Left ventricle myocardium inferior (tissue), 1 donor: Measurements from ENCODE around the gene SUPT20H. TPM values are rescaled to one million over a fixed set of nuclear protein-coding genes. Genes with fewer than 3 reads are reported as not detected.

Source experiments
- DNase-seq: peaks from one replicate; pipeline ENCODE4 v3.0.0-alpha.2; 2020
- H3K27ac ChIP-seq: fragments of 200-600 bp; replicated peaks from 2 replicates; pipeline ENCODE4 v1.8.0; 2021
- H3K27me3 ChIP-seq: fragments of 200-600 bp; 2 replicates; pipeline ENCODE4 v1.8.0; 2021; ENCODE audit warnings: low read depth
- H3K36me3 ChIP-seq: fragments of 200-600 bp; 2 replicates; pipeline ENCODE4 v1.8.0; 2021
- H3K4me1 ChIP-seq: fragments of 200-600 bp; 2 replicates; pipeline ENCODE4 v1.8.0; 2021
- H3K4me3 ChIP-seq: fragments of 200-600 bp; 2 replicates; pipeline ENCODE4 v1.8.0; 2021; ENCODE audit warnings: mild to moderate bottlenecking, moderate library complexity
- H3K9me3 ChIP-seq: fragments of 200-600 bp; replicated peaks from 2 replicates; pipeline ENCODE4 v1.8.0; 2021
- CTCF ChIP-seq: fragments of 200-600 bp; IDR thresholded peaks from 2 replicates; pipeline ENCODE4 v1.8.0; 2021; ENCODE audit warnings: antibody characterized with exemption, mild to moderate bottlenecking, borderline replicate concordance
- intact Hi-C: fragments of 100-400 bp; cut with micrococcal nuclease; formaldehyde crosslinking; loops from one replicate; pipeline ENCODE4 v1.11.0; 2022
- total RNA-seq: library from RNA; stranded (reverse); fragmentation: NEBNext Ultra II Directional; extraction: Animal tissue kit (Norgen Biotek cat#: 25700); gene quantifications from one replicate; pipeline ENCODE4 v1.2.1, GENCODE V29; 2021
- donor health status: DM: no; HTN: yes; CAD: no; lungs with severe emphysema.

The SUPT20H gene
- total RNA-seq, 1 donor from 2014 or later, result 27.5 TPM

GRCh38 chr13:37094840-37095239 is 35.4 kb upstream of the SUPT20H start:
- no peaks in the 10 kb centered on the region for H3K9me3 ChIP-seq
- DNase-seq, result no peak
- no peaks in the 10 kb centered on the region for H3K36me3 ChIP-seq
- no peak overlapping the region for H3K4me3 ChIP-seq
- TF ChIP-seq CTCF, result no peak
- no peaks in the 10 kb centered on the region for H3K27me3 ChIP-seq
- H3K4me1 ChIP-seq, result no peaks in the 10 kb centered on the region
- intact Hi-C loops, result no loop called here
- no peak overlapping the region for H3K27ac ChIP-seq

GRCh38 chr13:37094099-37094498 is 34.6 kb upstream of the SUPT20H start:
- no peak for DNase-seq
- Histone ChIP-seq H3K36me3 (no peaks in the 10 kb centered on the region), H3K4me1 (no peaks in the 10 kb centered on the region), H3K27me3 (no peaks in the 10 kb centered on the region), H3K9me3 (no peaks in the 10 kb centered on the region), H3K4me3 (no peak overlapping the region), H3K27ac (no peak overlapping the region)
- intact Hi-C loops, result no loop called here
- TF ChIP-seq CTCF, result no peak

- DNase-seq, result no peak
- no peak for TF ChIP-seq CTCF
- no peaks in the 10 kb centered on the region for H3K36me3 ChIP-seq
- intact Hi-C loops, result no loop called here
- H3K27me3 ChIP-seq, result peaks cover 5% of the 10 kb centered on the region
- no peak overlapping the region for H3K4me3 ChIP-seq
- H3K4me1 ChIP-seq, result no peaks in the 10 kb centered on the region
- H3K27ac ChIP-seq, result no peak overlapping the region
- H3K9me3 ChIP-seq, result no peaks in the 10 kb centered on the region
Measured at GRCh38 chr13:37091835-37092234, 32.3 kb upstream of the SUPT20H start.

GRCh38 chr13:37090912-37091311 is 31.4 kb upstream of the SUPT20H start:
- DNase-seq, result no peak
- no peak overlapping the region for H3K4me3 ChIP-seq
- H3K9me3 ChIP-seq, result no peaks in the 10 kb centered on the region
- H3K4me1 ChIP-seq, result no peaks in the 10 kb centered on the region
- H3K27ac ChIP-seq, result no peak overlapping the region
- intact Hi-C loops, result no loop called here
- TF ChIP-seq CTCF, result no peak
- H3K36me3 ChIP-seq, result no peaks in the 10 kb centered on the region
- H3K27me3 ChIP-seq, result peaks cover 5% of the 10 kb centered on the region

- H3K36me3 ChIP-seq, result no peaks in the 10 kb centered on the region
- DNase-seq, result no peak
- intact Hi-C loops, result no loop called here
- H3K4me3 ChIP-seq, result no peak overlapping the region
- TF ChIP-seq CTCF, result no peak
- H3K9me3 ChIP-seq, result no peaks in the 10 kb centered on the region
- no peaks in the 10 kb centered on the region for H3K4me1 ChIP-seq
- H3K27ac ChIP-seq, result no peak overlapping the region
- peaks cover 5% of the 10 kb centered on the region for H3K27me3 ChIP-seq
Measured at GRCh38 chr13:37089495-37089894, 30.0 kb upstream of the SUPT20H start.

- TF ChIP-seq CTCF, result no peak
- Histone ChIP-seq H3K27ac (no peak overlapping the region), H3K27me3 (peaks cover 5% of the 10 kb centered on the region), H3K4me3 (no peak overlapping the region), H3K36me3 (no peaks in the 10 kb centered on the region), H3K4me1 (no peaks in the 10 kb centered on the region), H3K9me3 (no peaks in the 10 kb centered on the region)
- intact Hi-C loops, result no loop called here
- DNase-seq, result no peak
Measured at GRCh38 chr13:37087486-37087885, 28.0 kb upstream of the SUPT20H start.
